GM19240 (cell line): ENCODE results near the gene TEX11.
"Not testable (repeated sequence)": the region's sequence is repeated elsewhere in the genome, so short reads cannot be mapped to it uniquely, and the experiment has no call there.

ENCODE experiments used
- DNase-seq: peaks from one replicate; pipeline ENCODE4 v3.0.0; 2011; ENCODE audit warnings: low spot score; ENCODE audit not compliant: insufficient read length

The TEX11 gene

GRCh38 chrX:70605352-70605751 lies 303.2 kb downstream of the TEX11 start:
- no peak for DNase-seq

GRCh38 chrX:70592091-70592490 lies 316.4 kb downstream of the TEX11 start:
- no peak for DNase-seq

- DNase-seq, result not testable (repeated sequence)
These were observed 321.4 kb downstream of the TEX11 start for GRCh38 chrX:70587158-70587557.

GRCh38 chrX:70577442-70577841 lies 331.1 kb downstream of the TEX11 start:
- DNase-seq, result no peak

GRCh38 chrX:70569922-70570576 lies 338.5 kb downstream of the TEX11 start:
- not testable (repeated sequence) for DNase-seq

GRCh38 chrX:70554948-70555347 lies 353.6 kb downstream of the TEX11 start:
- DNase-seq, result no peak

GRCh38 chrX:70554523-70554922 lies 354.0 kb downstream of the TEX11 start:
- no peak for DNase-seq

- DNase-seq, result no peak
These were observed 354.4 kb downstream of the TEX11 start for GRCh38 chrX:70554081-70554480.

GRCh38 chrX:70553516-70553915 lies 355.0 kb downstream of the TEX11 start:
- no peak for DNase-seq

GRCh38 chrX:70552130-70552704 lies 356.3 kb downstream of the TEX11 start:
- DNase-seq, result no peak

- DNase-seq, result no peak
These were observed 359.1 kb downstream of the TEX11 start for GRCh38 chrX:70549429-70549828.

- DNase-seq, result no peak
These were observed 373.3 kb downstream of the TEX11 start for GRCh38 chrX:70535198-70535597.

GRCh38 chrX:70527610-70528345 lies 380.7 kb downstream of the TEX11 start:
- no peak for DNase-seq

GRCh38 chrX:70527053-70527452 lies 381.5 kb downstream of the TEX11 start:
- DNase-seq, result no peak

- DNase-seq, result no peak
These were observed 382.8 kb downstream of the TEX11 start for GRCh38 chrX:70525733-70526132.

GRCh38 chrX:70515692-70516091 lies 392.8 kb downstream of the TEX11 start:
- DNase-seq, result not testable (repeated sequence)

GRCh38 chrX:70515270-70515669 lies 393.2 kb downstream of the TEX11 start:
- not testable (repeated sequence) for DNase-seq

GRCh38 chrX:70509078-70509477 lies 399.4 kb downstream of the TEX11 start:
- DNase-seq, result no peak

GRCh38 chrX:70508296-70508911 lies 400.1 kb downstream of the TEX11 start:
- DNase-seq, result no peak

- no peak for DNase-seq
These were observed 403.1 kb downstream of the TEX11 start for GRCh38 chrX:70505451-70505841.

GRCh38 chrX:70504772-70505450 lies 403.6 kb downstream of the TEX11 start:
- no peak for DNase-seq

GRCh38 chrX:70500826-70501225 lies 407.7 kb downstream of the TEX11 start:
- DNase-seq, result no peak
